Pancreas (tissue), 10 donors: Measurements from ENCODE around the gene ZDHHC14. TPM values are rescaled to one million over a fixed set of nuclear protein-coding genes. Genes with fewer than 3 reads are reported as not detected.

Experiments
- ATAC-seq, 4 donors: fragments of 200-7000 bp; cut with Tn5 transposase; one replicate each; pipeline versions ENCODE4 v1.8.0 to v1.9.1; 2020; ENCODE audit warnings: mild to moderate bottlenecking in 4 of 4, moderate library complexity in 4 of 4
- DNase-seq, 6 donors: peaks; one replicate each; pipeline ENCODE4 v3.0.0-alpha.2; 2020
- FAIRE-seq: peaks from 2 replicates; lab custom pipeline; 2012; peaks lifted over from hg19 to GRCh38; lab: Jason Lieb, UNC
- H3K27ac ChIP-seq, 4 donors: fragments of 200-600 bp; sonication (generic); 1 replicate in 3 of 4; 2 replicates in 1 of 4; pipeline versions ENCODE4 v1.5.0 to v1.8.0; 2020
- H3K27me3 ChIP-seq, 4 donors: fragments of 200-600 bp; one replicate each; pipeline ENCODE4 v1.8.0; 2021
- H3K36me3 ChIP-seq, 3 donors: fragments of 200-600 bp; sonication (generic) in 1 of 3; one replicate each; pipeline versions ENCODE4 v1.5.0 to v1.8.0; 2020 to 2021
- H3K4me1 ChIP-seq, 3 donors: fragments of 200-600 bp; one replicate each; pipeline ENCODE4 v1.8.0; 2021
- H3K4me3 ChIP-seq, 4 donors: fragments of 200-600 bp; sonication (generic) in 2 of 4; one replicate each; pipeline versions ENCODE4 v1.5.0 to v1.8.0; 2020 to 2021
- H3K9me3 ChIP-seq, 4 donors: fragments of 200-600 bp; one replicate each; pipeline ENCODE4 v1.8.0; 2021
- CTCF ChIP-seq, 4 donors: fragments of 200-600 bp; sonication (generic) in 3 of 4; IDR thresholded peaks; one replicate each; pipeline versions ENCODE4 v1.5.0 to v1.8.0; 2021; ENCODE audit warnings: antibody characterized with exemption in 4 of 4
- WGBS, 2 donors: extraction: QIAGEN DNeasy Blood & Tissue Kit; methylation state at CpG; one replicate each; pipeline ENCODE4 v1.1.7; 2013; 5-methylcytosine and 5-hydroxymethylcytosine counted together
- intact Hi-C, 3 donors: fragments of 100-400 bp; cut with DNase I; formaldehyde crosslinking; loops; one replicate each; pipeline versions ENCODE4 v1.11.1 to v1.14.2; 2022
- polyA plus RNA-seq, 2 donors: library from polyadenylated mRNA; stranded (reverse); fragments of 200-250 nt; gene quantifications; one replicate each; pipeline ENCODE4 v1.2.3, GENCODE V29; 2013
- total RNA-seq, 6 donors: library from RNA; stranded (reverse); fragmentation: NEBNext Ultra II Directional in 4 of 6; extraction: Animal tissue kit (Norgen Biotek cat#: 25700) in 4 of 6; gene quantifications; one replicate each; pipeline versions ENCODE4 v1.2.1 to v1.2.4, GENCODE V29; 2021 to 2023
- donor health status: healthy with polysubstance abuse.
- donor health status: DM: no; HTN: no; CAD: no; lungs with moderate emphysema.
- donor health status: DM: no; HTN: no; CAD: no.
- donor health status: control.
- donor health status: control.
- donor health status: Bipolar disorder and iron deficiency.
- donor health status: DM: yes; HTN: yes; CAD: no.
- donor health status: DM: no; HTN: no; CAD: no.
- donor health status: DM: no; HTN: no; CAD: no.
- donor health status: DM: yes; HTN: yes; CAD: no.

The ZDHHC14 gene
- total and polyA plus RNA-seq, 8 donors = 3.1 to 9.9 (median 4.5) TPM

GRCh38 chr6:157488716-157489118 is 107.7 kb downstream of the ZDHHC14 start:
- H3K27me3 ChIP-seq = no peaks in the 10 kb centered on the region
- DNase-seq = no peak
- H3K4me3 ChIP-seq = no peak overlapping the region
- 75 to 78% methylated on average over 12 of the region's 12 CpGs for WGBS, 2 donors
- no peak for FAIRE-seq
- no peak overlapping the region for H3K27ac ChIP-seq
- H3K36me3 ChIP-seq = no peaks in the 10 kb centered on the region
- H3K9me3 ChIP-seq = no peaks in the 10 kb centered on the region
- TF ChIP-seq CTCF (IDR thresholded peaks at IDR 0.05) = no peak
- ATAC-seq = no peak
- no peaks in the 10 kb centered on the region for H3K4me1 ChIP-seq
- intact Hi-C loops = no loop called here

- ATAC-seq = no peak
- DNase-seq = no peak
- Histone ChIP-seq H3K27ac (no peak overlapping the region), H3K27me3 (no peaks in the 10 kb centered on the region), H3K4me1 (peaks cover 0 to 8% (median 0%) of the 10 kb centered on the region in 3 donors), H3K9me3 (no peaks in the 10 kb centered on the region), H3K36me3 (no peaks in the 10 kb centered on the region), H3K4me3 (no peak overlapping the region)
- no peak for FAIRE-seq
- WGBS, 2 donors = 95 to 96% methylated on average over 16 of the region's 16 CpGs
- intact Hi-C loops = no loop called here
- no peak for TF ChIP-seq CTCF (IDR thresholded peaks at IDR 0.05)
These were observed 109.8 kb downstream of the ZDHHC14 start for GRCh38 chr6:157490611-157491269.

- Histone ChIP-seq H3K4me1 (peaks cover 0 to 8% (median 0%) of the 10 kb centered on the region in 3 donors), H3K27me3 (no peaks in the 10 kb centered on the region), H3K9me3 (no peaks in the 10 kb centered on the region), H3K36me3 (no peaks in the 10 kb centered on the region), H3K27ac (no peak overlapping the region), H3K4me3 (no peak overlapping the region)
- intact Hi-C loops = no loop called here
- 93 to 95% methylated on average over 18 to 20 of the region's 20 CpGs for WGBS, 2 donors
- DNase-seq = no peak
- TF ChIP-seq CTCF (IDR thresholded peaks at IDR 0.05) = no peak
- no peak for ATAC-seq
- no peak for FAIRE-seq
These were observed 110.7 kb downstream of the ZDHHC14 start for GRCh38 chr6:157491571-157492232.

GRCh38 chr6:157492249-157492648 is 111.3 kb downstream of the ZDHHC14 start:
- no peak for FAIRE-seq
- Histone ChIP-seq H3K27me3 (no peaks in the 10 kb centered on the region), H3K4me3 (no peak overlapping the region), H3K4me1 (peaks cover 0 to 8% (median 0%) of the 10 kb centered on the region in 3 donors), H3K9me3 (no peaks in the 10 kb centered on the region), H3K27ac (no peak overlapping the region), H3K36me3 (no peaks in the 10 kb centered on the region)
- intact Hi-C loops = no loop called here
- ATAC-seq = no peak
- 90% methylated on average over 12 of the region's 12 CpGs for WGBS, 2 donors
- no peak for TF ChIP-seq CTCF (IDR thresholded peaks at IDR 0.05)
- no peak for DNase-seq

- WGBS, 2 donors = 97 to 100% methylated on average over 3 of the region's 3 CpGs
- DNase-seq (no peak), ATAC-seq (no peak), FAIRE-seq (no peak)
- H3K27ac ChIP-seq = no peak overlapping the region
- H3K4me3 ChIP-seq = no peak overlapping the region
- intact Hi-C loops = no loop called here
- no peaks in the 10 kb centered on the region for H3K27me3 ChIP-seq
- TF ChIP-seq CTCF (IDR thresholded peaks at IDR 0.05) = no peak
- no peaks in the 10 kb centered on the region for H3K36me3 ChIP-seq
- peaks cover 0 to 8% (median 0%) of the 10 kb centered on the region in 3 donors for H3K4me1 ChIP-seq
- H3K9me3 ChIP-seq = no peaks in the 10 kb centered on the region
These were observed 111.8 kb downstream of the ZDHHC14 start for GRCh38 chr6:157492741-157493140.
